HEK293 (cell line): ENCODE results near the gene LILRB3.
"Not testable (repeated sequence)": the region's sequence is repeated elsewhere in the genome, so short reads cannot be mapped to it uniquely, and the experiment has no call there.

Source experiments
- CTCF ChIA-PET: fragments of 350-600 bp; formaldehyde crosslinking; extraction: SDS; loops from one replicate; lab custom pipeline; 2021; ENCODE audit warnings: antibody characterized with exemption; lab: Yijun Ruan, JAX
- POLR2A ChIA-PET: fragments of 300-600 bp; formaldehyde crosslinking; extraction: SDS; loops from one replicate; lab custom pipeline; 2020; ENCODE audit warnings: antibody characterized with exemption, inconsistent platforms; lab: Yijun Ruan, JAX
- H3K27ac ChIP-seq: fragments of 200-500 bp; sonication (Bioruptor generic); 2 replicates; pipeline ENCODE4 v1.5.1; 2014; ENCODE audit warnings: low read depth, low read length, control low read depth, inconsistent platforms; ENCODE audit errors: extremely low read depth
- H3K36me3 ChIP-seq, 2 experiments: fragments of 200-500 bp in 1 of 2; sonication (Bioruptor generic) in 1 of 2; 1 replicate in 1 of 2; 2 replicates in 1 of 2; pipeline ENCODE4 v1.5.1; 2014 to 2017; ENCODE audit warnings: inconsistent platforms in 2 of 2, low read length in 2 of 2; ENCODE audit not compliant: control insufficient read depth in 2 of 2, insufficient read depth in 1 of 2
- H3K4me1 ChIP-seq: fragments of 200-500 bp; sonication (Bioruptor generic); 2 replicates; pipeline ENCODE4 v1.5.1; 2014; ENCODE audit warnings: mild to moderate bottlenecking, low read length, inconsistent platforms; ENCODE audit not compliant: control insufficient read depth, insufficient read depth
- H3K4me3 ChIP-seq: 2 replicates; pipeline ENCODE4 v1.5.1; 2011; ENCODE audit warnings: low read depth, mild to moderate bottlenecking, control low read depth, low read length, moderate library complexity
- H3K9me3 ChIP-seq: fragments of 200-500 bp; sonication (Bioruptor generic); 2 replicates; pipeline ENCODE4 v1.5.1; 2014; ENCODE audit warnings: low read depth, low read length, inconsistent platforms; ENCODE audit not compliant: control insufficient read depth, insufficient read depth
- GLI4 ChIP-seq: fragments of 450-650 bp; formaldehyde crosslinking; IDR thresholded peaks from 2 replicates; pipeline ENCODE4 v1.5.1; 2016; ENCODE audit warnings: missing biosample characterization, missing genetic modification characterization
- HOXC10 ChIP-seq: sonication (generic); formaldehyde crosslinking; IDR thresholded peaks from 2 replicates; pipeline ENCODE4 v1.8.1; 2023; ENCODE audit warnings: mild to moderate bottlenecking, missing genetic modification reagents
- ZBTB17 ChIP-seq: fragments of 450-650 bp; formaldehyde crosslinking; IDR thresholded peaks from 2 replicates; pipeline ENCODE4 v1.5.1; 2016; ENCODE audit warnings: missing biosample characterization, missing genetic modification characterization
- ZFHX2 ChIP-seq: fragments of 450-650 bp; formaldehyde crosslinking; conservative IDR thresholded peaks from 2 replicates; pipeline ENCODE4 v1.5.1; 2016; ENCODE audit warnings: missing biosample characterization, missing genetic modification characterization
- ZFP69B ChIP-seq: fragments of 450-650 bp; formaldehyde crosslinking; IDR thresholded peaks from 2 replicates; pipeline ENCODE4 v1.5.1; 2016; ENCODE audit warnings: missing biosample characterization, missing genetic modification characterization
- ZIC2 ChIP-seq: fragments of 450-650 bp; formaldehyde crosslinking; IDR thresholded peaks from 2 replicates; pipeline ENCODE4 v1.5.1; 2016; ENCODE audit warnings: missing biosample characterization, missing genetic modification characterization
- ZNF174 ChIP-seq: fragments of 450-650 bp; formaldehyde crosslinking; IDR thresholded peaks from 2 replicates; pipeline ENCODE4 v1.5.0; 2017; ENCODE audit warnings: missing biosample characterization, mild to moderate bottlenecking, missing genetic modification characterization
- ZNF221 ChIP-seq: fragments of 450-650 bp; formaldehyde crosslinking; IDR thresholded peaks from 2 replicates; pipeline ENCODE4 v1.5.1; 2017; ENCODE audit warnings: missing biosample characterization, missing genetic modification characterization, borderline replicate concordance
- ZNF341 ChIP-seq: fragments of 450-650 bp; formaldehyde crosslinking; IDR thresholded peaks from 2 replicates; pipeline ENCODE4; 2016; ENCODE audit warnings: low read depth, missing biosample characterization, missing genetic modification characterization
- ZNF366 ChIP-seq: fragments of 450-650 bp; formaldehyde crosslinking; conservative IDR thresholded peaks from 2 replicates; pipeline ENCODE4 v1.5.1; 2016; ENCODE audit warnings: missing biosample characterization, missing genetic modification characterization
- ZNF785 ChIP-seq: fragments of 450-650 bp; formaldehyde crosslinking; IDR thresholded peaks from 2 replicates; pipeline ENCODE4 v1.5.1; 2016; ENCODE audit warnings: missing biosample characterization, missing genetic modification characterization
- ZNF837 ChIP-seq: fragments of 450-650 bp; formaldehyde crosslinking; IDR thresholded peaks from 2 replicates; pipeline ENCODE4 v1.5.1; 2016; ENCODE audit warnings: missing biosample characterization, missing genetic modification characterization
- TF ChIP-seq, protein P1 (sequence below): fragments of 450-650 bp; formaldehyde crosslinking; IDR thresholded peaks from 2 replicates; pipeline ENCODE4 v1.5.1; 2017; ENCODE audit warnings: missing biosample characterization, missing genetic modification characterization
- TF ChIP-seq, protein P2 (sequence below): fragments of 450-650 bp; formaldehyde crosslinking; IDR thresholded peaks from 2 replicates; pipeline ENCODE4 v1.5.1; 2016; ENCODE audit warnings: missing biosample characterization, missing genetic modification characterization, low read depth

LILRB3 gene

DNA sequence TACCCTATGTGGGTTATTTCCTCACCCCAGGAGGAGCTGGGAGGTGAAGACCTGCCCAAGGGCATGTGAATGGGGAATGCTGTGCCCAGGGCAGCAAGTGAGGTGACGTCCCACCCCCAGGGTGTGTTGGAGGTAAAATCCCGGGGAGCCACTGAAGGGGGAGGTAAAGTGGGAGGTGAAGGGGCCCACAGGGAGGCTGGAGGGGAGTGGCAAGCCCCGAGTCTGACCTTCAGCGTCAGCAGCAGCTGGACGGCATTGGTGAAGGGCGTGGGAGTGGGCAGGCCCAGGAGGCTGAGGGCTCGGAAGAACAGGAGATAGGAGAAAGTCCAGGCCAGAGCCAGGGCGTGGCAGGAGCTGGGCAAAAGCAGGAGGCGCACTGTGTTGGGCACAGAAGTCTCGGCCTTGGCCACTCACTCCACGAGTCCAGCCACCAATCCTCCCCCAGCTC, 35.8 kb downstream of the LILRB3 start:
- Histone ChIP-seq H3K9me3 (no peaks in the 10 kb centered on the region), H3K4me1 (peaks cover 11% of the 10 kb centered on the region), H3K36me3 (peaks cover 3 to 28% of the 10 kb centered on the region in 2 experiments; a peak in 2 of 3 replicates), H3K27ac (no peak overlapping the region), H3K4me3 (no peak overlapping the region)
- TF ChIP-seq ZBTB17 (tag by site-specific recombination) (no peak), ZFHX2 (tag by site-specific recombination) (0 out of 2 replicates have a peak, but pooled peaks have one; percentile 12), ZIC2 (peak; percentile 60; the same call in 1 of the 2 replicates)
- ChIA-PET POLR2A (interaction anchor here (0.9 to 6.4 kb wide), 4 partner anchors 14 to 49 kb away, joined by 3 to 63 read pairs (median 6); partner anchors contain the start of genes CNOT3 and RPS9), CTCF (interaction anchor here (0.6 to 3.2 kb wide), 3 partner anchors 27 to 242 kb away, joined by 5 to 28 read pairs (median 6); no protein-coding TSS in a partner anchor)

DNA sequence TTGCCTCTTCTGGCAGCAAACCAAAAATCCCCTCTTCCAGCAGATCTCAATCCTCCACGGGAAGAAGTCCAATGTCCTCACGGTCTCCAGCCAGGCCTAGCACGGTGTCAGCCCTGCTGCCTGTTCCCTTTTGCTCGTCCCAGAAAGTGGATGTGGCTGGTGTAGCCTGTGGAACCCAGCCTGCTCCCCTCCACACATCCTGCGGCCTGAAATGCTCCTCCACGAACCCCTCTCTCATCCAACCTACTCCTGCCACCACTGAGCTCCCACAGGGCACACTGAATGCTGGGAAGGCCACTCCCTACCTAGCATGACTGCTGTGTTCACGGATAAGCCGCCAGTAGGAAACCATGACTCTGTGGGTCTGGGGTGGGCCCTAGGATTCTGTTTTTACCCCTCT, 36.5 kb downstream of the LILRB3 start:
- peaks cover 3 to 28% of the 10 kb centered on the region in 2 experiments; a peak in 2 of 3 replicates for H3K36me3 ChIP-seq
- CTCF ChIA-PET: interaction anchor here (0.6 to 0.8 kb wide), 2 partner anchors 21 to 27 kb away, joined by 3 to 6 read pairs; no protein-coding TSS in a partner anchor
- H3K27ac ChIP-seq: no peak overlapping the region
- peaks cover 6% of the 10 kb centered on the region for H3K4me1 ChIP-seq
- no peak overlapping the region for H3K4me3 ChIP-seq
- no peaks in the 10 kb centered on the region for H3K9me3 ChIP-seq
- 0 out of 2 replicates have a peak, but pooled peaks have one; percentile 49 for TF ChIP-seq HOXC10 (CRISPR knock-in tag)
- no peak for TF ChIP-seq GLI4 (tag by site-specific recombination)
- POLR2A ChIA-PET: interaction anchor here (0.9 to 6.4 kb wide), 4 partner anchors 14 to 48 kb away, joined by 3 to 63 read pairs (median 6); partner anchors contain the start of genes CNOT3 and RPS9

DNA sequence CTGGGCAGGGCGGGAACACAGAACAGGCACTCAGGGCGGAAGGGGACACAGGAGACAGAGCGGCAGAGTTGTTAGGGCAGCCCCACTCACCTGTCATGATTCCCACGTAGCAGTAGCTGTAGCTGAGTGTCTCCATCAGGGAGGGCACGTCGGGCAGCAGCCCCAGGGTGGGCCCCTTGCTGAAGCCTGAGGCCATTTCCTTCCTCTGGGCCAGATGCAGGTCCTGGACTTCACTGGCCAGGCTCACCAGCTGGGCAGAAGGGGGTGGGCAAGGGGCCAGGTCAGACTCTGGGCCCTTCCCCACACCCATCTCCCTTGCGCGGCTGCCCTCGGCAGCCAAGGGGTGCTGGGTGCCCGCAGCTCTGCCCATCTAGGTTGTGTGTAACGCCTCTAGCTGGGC, 39.4 kb downstream of the LILRB3 start:
- CTCF ChIA-PET: interaction anchor here (0.6 to 1.2 kb wide), 2 partner anchors 83 to 180 kb away, joined by 3 to 4 read pairs; no protein-coding TSS in a partner anchor
- POLR2A ChIA-PET: interaction anchor here (2.5 kb wide), 1 partner anchor 10 kb away, joined by 20 read pairs; the partner anchor contains the start of gene TMC4
- TF ChIP-seq ZNF837: no peak
- TF ChIP-seq, protein P1, sequence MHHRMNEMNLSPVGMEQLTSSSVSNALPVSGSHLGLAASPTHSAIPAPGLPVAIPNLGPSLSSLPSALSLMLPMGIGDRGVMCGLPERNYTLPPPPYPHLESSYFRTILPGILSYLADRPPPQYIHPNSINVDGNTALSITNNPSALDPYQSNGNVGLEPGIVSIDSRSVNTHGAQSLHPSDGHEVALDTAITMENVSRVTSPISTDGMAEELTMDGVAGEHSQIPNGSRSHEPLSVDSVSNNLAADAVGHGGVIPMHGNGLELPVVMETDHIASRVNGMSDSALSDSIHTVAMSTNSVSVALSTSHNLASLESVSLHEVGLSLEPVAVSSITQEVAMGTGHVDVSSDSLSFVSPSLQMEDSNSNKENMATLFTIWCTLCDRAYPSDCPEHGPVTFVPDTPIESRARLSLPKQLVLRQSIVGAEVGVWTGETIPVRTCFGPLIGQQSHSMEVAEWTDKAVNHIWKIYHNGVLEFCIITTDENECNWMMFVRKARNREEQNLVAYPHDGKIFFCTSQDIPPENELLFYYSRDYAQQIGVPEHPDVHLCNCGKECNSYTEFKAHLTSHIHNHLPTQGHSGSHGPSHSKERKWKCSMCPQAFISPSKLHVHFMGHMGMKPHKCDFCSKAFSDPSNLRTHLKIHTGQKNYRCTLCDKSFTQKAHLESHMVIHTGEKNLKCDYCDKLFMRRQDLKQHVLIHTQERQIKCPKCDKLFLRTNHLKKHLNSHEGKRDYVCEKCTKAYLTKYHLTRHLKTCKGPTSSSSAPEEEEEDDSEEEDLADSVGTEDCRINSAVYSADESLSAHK (tag by site-specific recombination): no peak
- no peak for TF ChIP-seq HOXC10 (CRISPR knock-in tag)
- no peak for TF ChIP-seq ZNF221
- no peak for TF ChIP-seq ZFP69B (tag by site-specific recombination)
- TF ChIP-seq ZNF785 (tag by site-specific recombination): no peak
- no peak for TF ChIP-seq ZNF174 (tag by site-specific recombination)
- TF ChIP-seq, protein P2, sequence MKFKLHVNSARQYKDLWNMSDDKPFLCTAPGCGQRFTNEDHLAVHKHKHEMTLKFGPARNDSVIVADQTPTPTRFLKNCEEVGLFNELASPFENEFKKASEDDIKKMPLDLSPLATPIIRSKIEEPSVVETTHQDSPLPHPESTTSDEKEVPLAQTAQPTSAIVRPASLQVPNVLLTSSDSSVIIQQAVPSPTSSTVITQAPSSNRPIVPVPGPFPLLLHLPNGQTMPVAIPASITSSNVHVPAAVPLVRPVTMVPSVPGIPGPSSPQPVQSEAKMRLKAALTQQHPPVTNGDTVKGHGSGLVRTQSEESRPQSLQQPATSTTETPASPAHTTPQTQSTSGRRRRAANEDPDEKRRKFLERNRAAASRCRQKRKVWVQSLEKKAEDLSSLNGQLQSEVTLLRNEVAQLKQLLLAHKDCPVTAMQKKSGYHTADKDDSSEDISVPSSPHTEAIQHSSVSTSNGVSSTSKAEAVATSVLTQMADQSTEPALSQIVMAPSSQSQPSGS (tag by site-specific recombination): no peak
- no peak for TF ChIP-seq ZNF341 (tag by site-specific recombination)
- TF ChIP-seq, all 188 proteins: peak for 0
- Histone ChIP-seq H3K9me3 (no peaks in the 10 kb centered on the region), H3K27ac (no peak overlapping the region), H3K36me3 (peaks cover 3 to 46% of the 10 kb centered on the region in 2 experiments; a peak in 2 of 3 replicates), H3K4me3 (no peak overlapping the region), H3K4me1 (peaks cover 2% of the 10 kb centered on the region; the same call in 1 of the 2 replicates)

DNA sequence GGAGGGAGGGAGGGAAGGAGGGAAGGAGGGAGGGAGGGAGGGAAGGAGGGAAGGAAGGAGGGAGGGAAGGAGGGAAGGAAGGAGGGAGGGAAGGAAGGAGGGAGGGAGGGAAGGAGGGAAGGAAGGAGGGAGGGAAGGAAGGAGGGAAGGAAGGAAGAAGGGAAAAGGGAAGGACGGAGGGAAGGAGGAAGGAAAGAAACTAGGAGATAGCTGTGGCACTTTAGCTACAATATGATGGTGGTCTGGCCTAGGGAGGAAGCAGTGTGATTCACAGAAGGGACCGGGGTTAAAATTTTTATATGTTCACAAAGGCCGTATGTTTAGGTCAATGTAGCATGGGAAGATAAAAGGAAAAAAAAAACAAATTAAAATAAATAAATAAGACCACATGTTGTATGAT, 40.9 kb downstream of the LILRB3 start:
- H3K36me3 ChIP-seq: peaks cover 11 to 45% of the 10 kb centered on the region in 2 experiments; a peak in 2 of 3 replicates
- POLR2A ChIA-PET: interaction anchor here (0.7 to 10.2 kb wide), 3 partner anchors 8 to 206 kb away, joined by 3 to 90 read pairs (median 3); partner anchors contain the start of genes CNOT3, MBOAT7 and TSEN34
- CTCF ChIA-PET: interaction anchor here (0.7 kb wide), 1 partner anchor 342 kb away, joined by 3 read pairs; no protein-coding TSS in a partner anchor

More for the DNA sequence above, 40.9 kb downstream of the LILRB3 start:
- H3K27ac ChIP-seq, H3K4me1 ChIP-seq, H3K4me3 ChIP-seq: not testable (repeated sequence)
- TF ChIP-seq ZNF366 (tag by site-specific recombination): peak; percentile 84
- TF ChIP-seq, all 188 proteins: peak for 1; not testable (repeated sequence) for 187
- not testable (repeated sequence) for H3K9me3 ChIP-seq
